HepG2 (cell line): Measurements from ENCODE around the gene SIGLEC7. TPM values are rescaled to one million over a fixed set of nuclear protein-coding genes. Genes with fewer than 3 reads are reported as not detected.

Experiments used
- AKAP8 ChIP-seq: sonication (generic); formaldehyde crosslinking; IDR thresholded peaks from 2 replicates; pipeline ENCODE4 v1.5.1; 2020; ENCODE audit warnings: mild to moderate bottlenecking, missing genetic modification reagents
- CBFB ChIP-seq: sonication (generic); formaldehyde crosslinking; IDR thresholded peaks from 2 replicates; pipeline ENCODE4 v1.4.0; 2020; ENCODE audit warnings: missing genetic modification reagents
- DNMT3B ChIP-seq: conservative IDR thresholded peaks from 2 replicates; pipeline ENCODE4 v1.6.1; 2016; ENCODE audit warnings: missing biosample characterization, control low read depth
- GLI4 ChIP-seq: sonication (generic); formaldehyde crosslinking; IDR thresholded peaks from 2 replicates; pipeline ENCODE4 v1.5.1; 2020; ENCODE audit warnings: missing genetic modification reagents, mild to moderate bottlenecking, moderate library complexity, borderline replicate concordance
- LCORL ChIP-seq, 2 experiments: fragments of 450-650 bp in 1 of 2; sonication (generic) in 1 of 2; formaldehyde crosslinking in 1 of 2; IDR thresholded peaks; 2 replicates each; pipeline versions ENCODE4 v1.5.0 to v1.6.1; 2017 to 2020; ENCODE audit warnings: antibody characterized with exemption in 1 of 2, missing genetic modification reagents in 1 of 2
- MIER3 ChIP-seq: IDR thresholded peaks from 2 replicates; pipeline ENCODE4 v1.6.1; 2016; ENCODE audit warnings: missing compliant biosample characterization, borderline replicate concordance
- MYNN ChIP-seq: sonication (generic); formaldehyde crosslinking; IDR thresholded peaks from 2 replicates; pipeline ENCODE4 v1.4.0; 2020; ENCODE audit warnings: mild to moderate bottlenecking, low read depth, missing genetic modification reagents
- TBX3 ChIP-seq: fragments of 450-650 bp; IDR thresholded peaks from 2 replicates; pipeline ENCODE4 v1.6.1; 2017; ENCODE audit warnings: antibody characterized with exemption, mild to moderate bottlenecking, inconsistent platforms, borderline replicate concordance
- ZBTB21 ChIP-seq: sonication (generic); formaldehyde crosslinking; IDR thresholded peaks from 2 replicates; pipeline ENCODE4 v1.4.0; 2020; ENCODE audit warnings: missing genetic modification reagents
- ZFP82 ChIP-seq: sonication (generic); formaldehyde crosslinking; IDR thresholded peaks from 2 replicates; pipeline ENCODE4 v1.5.1; 2020; ENCODE audit warnings: mild to moderate bottlenecking, missing genetic modification reagents, borderline replicate concordance
- ZMYM3 ChIP-seq: sonication (generic); formaldehyde crosslinking; IDR thresholded peaks from 2 replicates; pipeline ENCODE4 v1.5.1; 2020; ENCODE audit warnings: mild to moderate bottlenecking, missing genetic modification reagents
- ZMYM4 ChIP-seq: sonication (generic); formaldehyde crosslinking; IDR thresholded peaks from 2 replicates; pipeline ENCODE4 v1.8.1; 2023; ENCODE audit warnings: mild to moderate bottlenecking, missing genetic modification reagents
- ZNF205 ChIP-seq: IDR thresholded peaks from 2 replicates; pipeline ENCODE4 v1.6.1; 2018; ENCODE audit warnings: missing biosample characterization, missing genetic modification reagents
- ZNF44 ChIP-seq: sonication (generic); formaldehyde crosslinking; IDR thresholded peaks from 2 replicates; pipeline ENCODE4 v1.5.1; 2020; ENCODE audit warnings: mild to moderate bottlenecking, missing genetic modification reagents
- polyA plus RNA-seq, 8 experiments: library from polyadenylated mRNA; depleted of rRNA in 3 of 8; stranded (reverse) in 7 of 8; unstranded in 1 of 8; fragments of >200 nt; fragmentation: Illumina TruSeq in 4 of 8; extraction: Trizol in 4 of 8; gene quantifications; 2 replicates each; pipeline versions ENCODE4 v1.2.1 to v1.2.3, GENCODE V29; 2011 to 2016; ENCODE audit warnings: low read depth in 4 of 8, missing spikeins in 1 of 8, mixed read lengths in 1 of 8; ENCODE audit not compliant: insufficient read depth in 1 of 8
- total RNA-seq, 5 experiments: library from RNA; depleted of rRNA; stranded (reverse); fragments of >200 nt; fragmentation: Illumina TruSeq; extraction: Trizol; gene quantifications; 2 replicates each; pipeline ENCODE4 v1.2.3, GENCODE V29; 2016; ENCODE audit warnings: low read depth in 1 of 5
- TF ChIP-seq, protein P1 (sequence below): IDR thresholded peaks from 2 replicates; pipeline ENCODE4 v1.6.1; 2016; ENCODE audit warnings: low read depth
- TF ChIP-seq, protein P2 (sequence below): sonication (generic); formaldehyde crosslinking; IDR thresholded peaks from 2 replicates; pipeline ENCODE4 v1.8.1; 2023; ENCODE audit warnings: mild to moderate bottlenecking, inconsistent platforms, moderate library complexity, missing genetic modification reagents, borderline replicate concordance
- TF ChIP-seq, protein P3 (sequence below): sonication (generic); formaldehyde crosslinking; IDR thresholded peaks from 2 replicates; pipeline ENCODE4 v1.4.0; 2020; ENCODE audit warnings: mild to moderate bottlenecking, low read depth, missing genetic modification reagents
- TF ChIP-seq, protein P4 (sequence below): sonication (generic); formaldehyde crosslinking; IDR thresholded peaks from 2 replicates; pipeline ENCODE4 v1.4.0; 2020; ENCODE audit warnings: missing genetic modification reagents
- TF ChIP-seq, protein P5 (sequence below): IDR thresholded peaks from 2 replicates; pipeline ENCODE4 v1.6.1; 2018; ENCODE audit warnings: missing genetic modification reagents
- TF ChIP-seq, protein P6 (sequence below): sonication (generic); formaldehyde crosslinking; IDR thresholded peaks from 2 replicates; pipeline ENCODE4 v1.8.0; 2022; ENCODE audit warnings: missing genetic modification reagents, mild to moderate bottlenecking, moderate library complexity, borderline replicate concordance

SIGLEC7 gene
- total and polyA plus RNA-seq, 2 of the 13 experiments (the other 11 are each of a cell fraction or from before 2014, with no cell fraction given): not detected

DNA sequence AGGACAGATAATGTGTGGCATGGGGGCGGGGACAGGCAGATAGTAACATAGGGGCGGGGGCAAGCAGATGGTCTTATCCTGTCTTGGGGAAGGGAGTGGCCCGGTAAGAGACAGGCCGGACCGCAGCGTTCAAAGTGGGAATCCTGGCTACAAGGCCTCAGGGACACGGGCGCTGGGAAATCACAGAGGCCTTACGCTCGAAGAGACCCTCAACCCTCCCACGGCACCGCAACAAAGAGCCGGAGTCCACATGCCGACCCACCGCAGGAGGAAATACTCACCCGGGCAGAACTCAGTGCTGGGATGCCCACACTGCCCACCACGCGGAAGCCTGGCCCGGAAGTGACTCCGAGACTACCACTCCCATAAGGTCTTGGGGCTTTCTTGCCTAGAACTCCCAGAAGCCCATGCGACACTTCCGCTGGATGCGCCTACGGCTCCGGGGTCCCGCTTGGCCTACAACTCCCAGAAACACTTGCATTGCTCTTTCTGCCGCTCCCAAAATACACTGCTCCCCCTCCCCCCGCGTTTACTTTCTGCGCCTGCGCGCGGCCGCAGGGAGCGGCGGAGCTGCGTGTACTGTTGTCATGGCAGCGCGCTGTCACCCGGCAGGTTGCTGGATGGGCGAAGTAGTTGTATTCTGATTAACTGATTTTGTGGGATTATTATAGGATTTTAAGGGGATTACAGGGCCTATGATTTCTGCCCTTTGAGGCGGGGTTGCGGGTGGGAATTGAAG, 33.9 kb upstream of the SIGLEC7 start, which contains the start of gene CTU1 (continued):
- TF ChIP-seq, protein P1, sequence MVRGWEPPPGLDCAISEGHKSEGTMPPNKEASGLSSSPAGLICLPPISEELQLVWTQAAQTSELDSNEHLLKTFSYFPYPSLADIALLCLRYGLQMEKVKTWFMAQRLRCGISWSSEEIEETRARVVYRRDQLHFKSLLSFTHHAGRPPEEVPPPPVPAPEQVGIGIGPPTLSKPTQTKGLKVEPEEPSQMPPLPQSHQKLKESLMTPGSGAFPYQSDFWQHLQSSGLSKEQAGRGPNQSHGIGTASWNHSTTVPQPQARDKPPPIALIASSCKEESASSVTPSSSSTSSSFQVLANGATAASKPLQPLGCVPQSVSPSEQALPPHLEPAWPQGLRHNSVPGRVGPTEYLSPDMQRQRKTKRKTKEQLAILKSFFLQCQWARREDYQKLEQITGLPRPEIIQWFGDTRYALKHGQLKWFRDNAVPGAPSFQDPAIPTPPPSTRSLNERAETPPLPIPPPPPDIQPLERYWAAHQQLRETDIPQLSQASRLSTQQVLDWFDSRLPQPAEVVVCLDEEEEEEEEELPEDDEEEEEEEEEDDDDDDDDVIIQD (CRISPR knock-in tag): no peak
- TF ChIP-seq ZMYM4 (CRISPR knock-in tag): no peak
- no peak for TF ChIP-seq ZFP82 (CRISPR knock-in tag)
- TF ChIP-seq LCORL (IDR thresholded peaks at IDR 0.05): no peak
- no peak for TF ChIP-seq LCORL (CRISPR knock-in tag; IDR thresholded peaks at IDR 0.05)
- TF ChIP-seq, protein P2, sequence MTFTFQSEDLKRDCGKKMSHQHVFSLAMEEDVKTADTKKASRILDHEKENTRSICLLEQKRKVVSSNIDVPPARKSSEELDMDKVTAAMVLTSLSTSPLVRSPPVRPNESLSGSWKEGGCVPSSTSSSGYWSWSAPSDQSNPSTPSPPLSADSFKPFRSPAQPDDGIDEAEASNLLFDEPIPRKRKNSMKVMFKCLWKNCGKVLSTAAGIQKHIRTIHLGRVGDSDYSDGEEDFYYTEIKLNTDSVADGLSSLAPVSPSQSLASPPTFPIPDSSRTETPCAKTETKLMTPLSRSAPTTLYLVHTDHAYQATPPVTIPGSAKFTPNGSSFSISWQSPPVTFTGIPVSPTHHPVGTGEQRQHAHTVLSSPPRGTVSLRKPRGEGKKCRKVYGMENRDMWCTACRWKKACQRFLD: no peak; the same call in 1 of the 2 replicates
- TF ChIP-seq AKAP8 (CRISPR knock-in tag): no peak
- no peak for TF ChIP-seq DNMT3B (CRISPR knock-in tag)
- no peak for TF ChIP-seq MYNN
- no peak for TF ChIP-seq ZNF44
- TF ChIP-seq, protein P3, sequence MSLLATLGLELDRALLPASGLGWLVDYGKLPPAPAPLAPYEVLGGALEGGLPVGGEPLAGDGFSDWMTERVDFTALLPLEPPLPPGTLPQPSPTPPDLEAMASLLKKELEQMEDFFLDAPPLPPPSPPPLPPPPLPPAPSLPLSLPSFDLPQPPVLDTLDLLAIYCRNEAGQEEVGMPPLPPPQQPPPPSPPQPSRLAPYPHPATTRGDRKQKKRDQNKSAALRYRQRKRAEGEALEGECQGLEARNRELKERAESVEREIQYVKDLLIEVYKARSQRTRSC: no peak
- no peak for TF ChIP-seq GLI4 (CRISPR knock-in tag)
- TF ChIP-seq ZMYM3 (CRISPR knock-in tag): no peak
- TF ChIP-seq CBFB: 0 out of 2 replicates have a peak, but pooled peaks have one; percentile 59
- TF ChIP-seq ZBTB21 (CRISPR knock-in tag): no peak
- TF ChIP-seq, protein P4, sequence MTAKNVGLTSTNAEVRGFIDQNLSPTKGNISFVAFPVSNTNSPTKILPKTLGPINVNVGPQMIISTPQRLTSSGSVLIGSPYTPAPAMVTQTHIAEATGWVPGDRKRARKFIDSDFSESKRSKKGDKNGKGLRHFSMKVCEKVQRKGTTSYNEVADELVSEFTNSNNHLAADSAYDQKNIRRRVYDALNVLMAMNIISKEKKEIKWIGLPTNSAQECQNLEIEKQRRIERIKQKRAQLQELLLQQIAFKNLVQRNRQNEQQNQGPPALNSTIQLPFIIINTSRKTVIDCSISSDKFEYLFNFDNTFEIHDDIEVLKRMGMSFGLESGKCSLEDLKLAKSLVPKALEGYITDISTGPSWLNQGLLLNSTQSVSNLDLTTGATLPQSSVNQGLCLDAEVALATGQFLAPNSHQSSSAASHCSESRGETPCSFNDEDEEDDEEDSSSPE (CRISPR knock-in tag): 0 out of 2 replicates have a peak, but pooled peaks have one; percentile 14
- no peak for TF ChIP-seq TBX3
- TF ChIP-seq MIER3: peak; percentile 84
- TF ChIP-seq, protein P5, sequence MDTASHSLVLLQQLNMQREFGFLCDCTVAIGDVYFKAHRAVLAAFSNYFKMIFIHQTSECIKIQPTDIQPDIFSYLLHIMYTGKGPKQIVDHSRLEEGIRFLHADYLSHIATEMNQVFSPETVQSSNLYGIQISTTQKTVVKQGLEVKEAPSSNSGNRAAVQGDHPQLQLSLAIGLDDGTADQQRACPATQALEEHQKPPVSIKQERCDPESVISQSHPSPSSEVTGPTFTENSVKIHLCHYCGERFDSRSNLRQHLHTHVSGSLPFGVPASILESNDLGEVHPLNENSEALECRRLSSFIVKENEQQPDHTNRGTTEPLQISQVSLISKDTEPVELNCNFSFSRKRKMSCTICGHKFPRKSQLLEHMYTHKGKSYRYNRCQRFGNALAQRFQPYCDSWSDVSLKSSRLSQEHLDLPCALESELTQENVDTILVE: 0 out of 2 replicates have a peak, but pooled peaks have one; percentile 53
- TF ChIP-seq, protein P6, sequence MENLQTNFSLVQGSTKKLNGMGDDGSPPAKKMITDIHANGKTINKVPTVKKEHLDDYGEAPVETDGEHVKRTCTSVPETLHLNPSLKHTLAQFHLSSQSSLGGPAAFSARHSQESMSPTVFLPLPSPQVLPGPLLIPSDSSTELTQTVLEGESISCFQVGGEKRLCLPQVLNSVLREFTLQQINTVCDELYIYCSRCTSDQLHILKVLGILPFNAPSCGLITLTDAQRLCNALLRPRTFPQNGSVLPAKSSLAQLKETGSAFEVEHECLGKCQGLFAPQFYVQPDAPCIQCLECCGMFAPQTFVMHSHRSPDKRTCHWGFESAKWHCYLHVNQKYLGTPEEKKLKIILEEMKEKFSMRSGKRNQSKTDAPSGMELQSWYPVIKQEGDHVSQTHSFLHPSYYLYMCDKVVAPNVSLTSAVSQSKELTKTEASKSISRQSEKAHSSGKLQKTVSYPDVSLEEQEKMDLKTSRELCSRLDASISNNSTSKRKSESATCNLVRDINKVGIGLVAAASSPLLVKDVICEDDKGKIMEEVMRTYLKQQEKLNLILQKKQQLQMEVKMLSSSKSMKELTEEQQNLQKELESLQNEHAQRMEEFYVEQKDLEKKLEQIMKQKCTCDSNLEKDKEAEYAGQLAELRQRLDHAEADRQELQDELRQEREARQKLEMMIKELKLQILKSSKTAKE: no peak
- no peak for TF ChIP-seq ZNF205
